Central memory CD8-positive, alpha-beta T cell (primary cell): Measurements from ENCODE around the gene IGSF8.

Experiments
- ATAC-seq: fragments of 150-1000 bp; cut with Tn5 transposase; replicated peaks from 2 replicates; pipeline ENCODE4 v1.10.0; 2022; ENCODE audit warnings: mild to moderate bottlenecking, moderate FRiP score, moderate number of reproducible peaks; ENCODE audit not compliant: poor library complexity, severe bottlenecking; ENCODE audit errors: extremely low read depth
- DNase-seq, 2 donors: peaks; one replicate each; pipeline ENCODE4 v3.0.0; 2021; ENCODE audit warnings: low spot score in 2 of 2
- H3K27ac Mint-ChIP-seq: one replicate; pipeline ENCODE4 v1.8.0; 2022; ENCODE audit warnings: low read depth, mild to moderate bottlenecking, moderate library complexity, mixed read lengths
- H3K27me3 Mint-ChIP-seq: one replicate; pipeline ENCODE4 v1.8.0; 2022; ENCODE audit warnings: mixed read lengths
- H3K36me3 Mint-ChIP-seq: one replicate; pipeline ENCODE4 v1.8.0; 2022; ENCODE audit warnings: mild to moderate bottlenecking, moderate library complexity, mixed read lengths; ENCODE audit not compliant: insufficient read depth
- H3K4me1 Mint-ChIP-seq: one replicate; pipeline ENCODE4 v1.8.0; 2022; ENCODE audit warnings: mixed read lengths
- H3K4me3 Mint-ChIP-seq: one replicate; pipeline ENCODE4 v1.8.0; 2022; ENCODE audit warnings: mild to moderate bottlenecking, moderate library complexity, mixed read lengths
- H3K9me3 Mint-ChIP-seq: one replicate; pipeline ENCODE4 v1.8.0; 2022; ENCODE audit warnings: mixed read lengths

Gene IGSF8

GRCh38 chr1:160096274-160097116 is 1.9 kb downstream of the IGSF8 start:
- ATAC-seq: no peak
- H3K36me3 Mint-ChIP-seq: peaks cover 34% of the 10 kb centered on the region
- H3K27ac Mint-ChIP-seq: peak overlapping the region; percentile 93
- H3K9me3 Mint-ChIP-seq: no peaks in the 10 kb centered on the region
- peaks cover 39% of the 10 kb centered on the region for H3K4me1 Mint-ChIP-seq
- DNase-seq: no peak
- H3K4me3 Mint-ChIP-seq: peak overlapping the region; percentile 85
- no peaks in the 10 kb centered on the region for H3K27me3 Mint-ChIP-seq

GRCh38 chr1:160095382-160096105 is 2.9 kb downstream of the IGSF8 start:
- peaks cover 30% of the 10 kb centered on the region for H3K36me3 Mint-ChIP-seq
- no peak for DNase-seq
- no peaks in the 10 kb centered on the region for H3K27me3 Mint-ChIP-seq
- ATAC-seq: no peak
- peak overlapping the region; percentile 42 for H3K27ac Mint-ChIP-seq
- H3K9me3 Mint-ChIP-seq: no peaks in the 10 kb centered on the region
- peaks cover 36% of the 10 kb centered on the region for H3K4me1 Mint-ChIP-seq
- no peak overlapping the region for H3K4me3 Mint-ChIP-seq

GRCh38 chr1:160094806-160095205 is 3.6 kb downstream of the IGSF8 start:
- H3K27ac Mint-ChIP-seq: no peak overlapping the region
- H3K36me3 Mint-ChIP-seq: peaks cover 30% of the 10 kb centered on the region
- no peak overlapping the region for H3K4me3 Mint-ChIP-seq
- no peak for DNase-seq
- H3K9me3 Mint-ChIP-seq: no peaks in the 10 kb centered on the region
- peaks cover 36% of the 10 kb centered on the region for H3K4me1 Mint-ChIP-seq
- no peak for ATAC-seq
- no peaks in the 10 kb centered on the region for H3K27me3 Mint-ChIP-seq

- Mint-ChIP-seq H3K27me3 (no peaks in the 10 kb centered on the region), H3K4me1 (peaks cover 31% of the 10 kb centered on the region), H3K27ac (no peak overlapping the region), H3K36me3 (peaks cover 30% of the 10 kb centered on the region), H3K4me3 (no peak overlapping the region), H3K9me3 (no peaks in the 10 kb centered on the region)
- ATAC-seq (no peak), DNase-seq (no peak)
These were observed 4.2 kb downstream of the IGSF8 start for GRCh38 chr1:160094291-160094625.

DNA sequence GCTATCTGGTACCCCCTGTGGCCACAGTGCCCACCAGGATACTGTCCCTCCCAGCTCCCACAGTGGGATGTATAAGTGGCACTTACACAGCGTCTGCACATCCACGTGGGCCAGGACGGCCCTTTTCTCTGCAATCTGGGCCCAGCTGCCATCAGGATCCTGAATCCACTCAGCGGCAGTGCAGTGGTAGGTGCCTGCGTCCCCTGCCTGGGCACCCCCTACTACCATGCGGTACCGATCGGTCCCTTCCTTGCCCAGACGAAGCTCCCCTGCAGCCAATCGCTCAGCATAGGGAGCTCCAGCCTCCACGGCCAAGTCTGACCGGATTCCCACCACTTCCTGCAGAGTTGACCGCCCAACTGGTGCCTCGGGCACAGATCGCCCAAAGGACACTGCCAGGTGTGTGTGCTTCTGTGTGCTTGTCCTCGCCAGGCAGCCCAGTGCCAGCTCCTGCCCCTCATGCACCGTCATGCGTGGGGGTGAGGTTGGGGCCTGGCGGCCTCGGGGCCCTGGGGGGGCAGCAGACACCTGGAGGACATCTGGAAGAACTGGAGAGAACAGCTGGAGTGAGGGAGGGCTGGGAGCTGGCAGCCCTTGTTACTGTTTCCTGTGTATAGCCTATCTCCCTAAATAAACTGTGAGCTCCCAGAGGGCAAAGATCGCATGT is 4.7 kb downstream of the IGSF8 start:
- H3K27me3 Mint-ChIP-seq: no peaks in the 10 kb centered on the region
- DNase-seq: no peak
- ATAC-seq: no peak
- no peak overlapping the region for H3K4me3 Mint-ChIP-seq
- H3K9me3 Mint-ChIP-seq: no peaks in the 10 kb centered on the region
- no peak overlapping the region for H3K27ac Mint-ChIP-seq
- H3K36me3 Mint-ChIP-seq: peaks cover 28% of the 10 kb centered on the region
- H3K4me1 Mint-ChIP-seq: peaks cover 30% of the 10 kb centered on the region

DNA sequence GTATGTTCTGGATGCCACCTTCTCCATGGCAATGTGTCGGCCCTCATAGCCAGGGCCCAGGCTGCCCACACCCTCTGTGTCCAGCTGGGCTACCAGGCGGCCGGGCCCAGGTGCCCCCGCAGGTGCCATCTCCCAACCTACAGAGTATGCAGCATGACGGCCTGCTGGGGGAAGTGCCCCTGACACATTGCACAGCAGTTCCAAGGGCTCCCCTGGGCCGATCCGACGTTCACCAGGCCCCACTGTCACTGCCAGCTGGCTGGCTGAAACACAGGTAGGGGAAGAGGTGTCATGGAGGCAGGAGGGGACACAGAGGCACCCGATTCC is 5.4 kb downstream of the IGSF8 start:
- no peak overlapping the region for H3K4me3 Mint-ChIP-seq
- ATAC-seq: no peak
- no peaks in the 10 kb centered on the region for H3K9me3 Mint-ChIP-seq
- peaks cover 30% of the 10 kb centered on the region for H3K4me1 Mint-ChIP-seq
- H3K27me3 Mint-ChIP-seq: no peaks in the 10 kb centered on the region
- H3K27ac Mint-ChIP-seq: no peak overlapping the region
- peaks cover 24% of the 10 kb centered on the region for H3K36me3 Mint-ChIP-seq
- no peak for DNase-seq

DNA sequence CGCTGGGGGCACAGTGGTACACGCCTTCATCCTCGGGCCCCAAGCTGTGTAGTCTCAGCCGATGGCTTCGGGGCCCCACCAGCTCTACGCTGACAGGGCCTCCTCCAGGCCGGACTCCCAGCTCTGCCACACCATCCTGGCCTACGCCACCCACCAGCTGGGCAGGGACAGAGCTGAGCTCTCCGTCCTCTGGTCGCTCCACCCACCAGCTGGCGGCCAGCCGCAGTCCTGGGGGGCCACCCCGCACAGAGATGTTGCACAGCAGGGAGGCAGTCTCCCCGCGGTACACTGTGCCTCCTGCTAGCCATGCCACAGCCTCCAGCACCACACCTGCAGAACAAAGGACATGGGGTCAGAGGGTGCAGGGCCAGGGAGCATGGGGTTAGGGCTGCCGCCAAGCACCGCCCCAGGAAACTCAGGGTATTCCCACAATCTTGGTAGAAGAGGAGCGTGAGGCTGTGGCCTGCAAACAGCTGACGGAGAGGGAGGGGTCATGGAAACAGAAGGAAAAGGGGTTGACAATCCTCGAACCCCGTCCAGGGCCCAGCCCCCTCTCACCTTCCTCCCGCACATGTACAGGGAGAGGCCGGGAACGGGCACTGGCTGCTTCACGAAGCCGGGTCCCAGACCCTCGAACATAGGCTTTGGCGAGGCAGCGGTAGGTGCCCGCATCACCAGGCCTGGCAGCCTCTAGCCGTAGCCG is 5.9 kb downstream of the IGSF8 start:
- DNase-seq (no peak), ATAC-seq (no peak)
- Mint-ChIP-seq H3K27ac (no peak overlapping the region), H3K4me3 (no peak overlapping the region), H3K27me3 (no peaks in the 10 kb centered on the region), H3K36me3 (peaks cover 21% of the 10 kb centered on the region), H3K9me3 (no peaks in the 10 kb centered on the region), H3K4me1 (peaks cover 25% of the 10 kb centered on the region)

DNA sequence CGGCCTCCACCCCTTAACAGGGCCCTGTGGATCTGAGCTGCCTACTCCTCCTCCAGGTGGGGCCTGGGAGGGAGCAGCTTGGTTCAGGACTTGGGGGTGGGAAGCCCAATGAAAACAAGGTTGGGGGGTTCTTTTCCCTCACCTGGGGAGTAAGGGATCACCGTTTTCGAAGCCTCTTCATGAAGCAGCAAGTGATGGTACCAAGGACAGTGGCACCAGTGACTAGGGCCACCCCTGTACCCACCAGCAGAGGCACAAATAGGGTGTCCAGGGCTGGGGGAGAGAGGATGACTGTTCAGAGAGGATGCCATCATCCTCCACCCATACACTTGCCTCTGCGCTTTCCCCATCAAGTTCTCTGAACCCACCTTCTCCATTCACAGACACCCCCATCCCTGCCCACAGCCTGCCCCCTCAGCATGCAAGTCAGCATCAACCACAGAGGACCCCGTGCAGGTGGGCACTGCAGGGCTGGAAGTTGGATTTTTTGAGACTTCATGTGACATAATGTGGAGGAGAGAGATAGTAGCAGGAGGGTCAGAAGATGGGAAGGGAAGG is 6.7 kb downstream of the IGSF8 start:
- H3K27ac Mint-ChIP-seq: no peak overlapping the region
- H3K4me3 Mint-ChIP-seq: no peak overlapping the region
- H3K27me3 Mint-ChIP-seq: no peaks in the 10 kb centered on the region
- peaks cover 20% of the 10 kb centered on the region for H3K36me3 Mint-ChIP-seq
- DNase-seq (no peak), ATAC-seq (no peak)
- H3K4me1 Mint-ChIP-seq: peaks cover 17% of the 10 kb centered on the region
- no peaks in the 10 kb centered on the region for H3K9me3 Mint-ChIP-seq

GRCh38 chr1:160090760-160091159 is 7.7 kb downstream of the IGSF8 start:
- no peaks in the 10 kb centered on the region for H3K27me3 Mint-ChIP-seq
- no peak overlapping the region for H3K4me3 Mint-ChIP-seq
- no peaks in the 10 kb centered on the region for H3K9me3 Mint-ChIP-seq
- H3K27ac Mint-ChIP-seq: no peak overlapping the region
- peaks cover 20% of the 10 kb centered on the region for H3K36me3 Mint-ChIP-seq
- ATAC-seq (no peak), DNase-seq (no peak)
- H3K4me1 Mint-ChIP-seq: peaks cover 10% of the 10 kb centered on the region

- peaks cover 20% of the 10 kb centered on the region for H3K36me3 Mint-ChIP-seq
- no peaks in the 10 kb centered on the region for H3K27me3 Mint-ChIP-seq
- H3K4me1 Mint-ChIP-seq: peaks cover 13% of the 10 kb centered on the region
- no peak overlapping the region for H3K4me3 Mint-ChIP-seq
- DNase-seq: no peak
- ATAC-seq: no peak
- no peak overlapping the region for H3K27ac Mint-ChIP-seq
- H3K9me3 Mint-ChIP-seq: no peaks in the 10 kb centered on the region
These were observed 8.5 kb downstream of the IGSF8 start for GRCh38 chr1:160089883-160090282.

DNA sequence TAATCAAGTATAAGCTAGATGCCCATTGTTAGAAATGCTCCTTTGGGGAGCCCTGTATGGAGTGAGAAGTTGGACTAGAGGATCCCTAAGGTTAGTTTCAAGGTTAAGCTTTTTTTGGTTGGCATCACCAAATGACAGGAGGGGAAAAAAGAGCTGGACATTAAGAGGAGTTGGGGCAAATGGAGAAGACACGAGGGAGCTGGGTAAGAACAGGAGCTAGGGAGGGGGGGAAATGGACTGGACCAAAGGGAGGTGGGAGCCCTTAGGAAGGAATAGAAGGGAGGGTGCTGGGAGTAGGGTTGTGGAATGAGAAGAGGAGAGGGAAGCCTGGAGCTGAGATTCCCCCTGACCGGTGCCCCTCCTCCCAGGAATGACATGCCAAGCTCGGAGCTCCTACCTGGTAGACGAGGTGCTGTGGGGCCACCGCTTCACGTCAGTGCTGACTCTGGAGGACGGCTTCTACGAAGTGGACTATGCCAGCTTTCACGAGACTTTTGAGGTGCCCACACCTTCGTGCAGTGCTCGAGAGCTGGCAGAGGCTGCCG is 11.2 kb downstream of the IGSF8 start:
- no peak for ATAC-seq
- Mint-ChIP-seq H3K36me3 (peaks cover 14% of the 10 kb centered on the region), H3K27me3 (peaks cover 11% of the 10 kb centered on the region), H3K4me1 (peaks cover 18% of the 10 kb centered on the region), H3K27ac (no peak overlapping the region), H3K4me3 (no peak overlapping the region), H3K9me3 (no peaks in the 10 kb centered on the region)
- DNase-seq: no peak

- H3K36me3 Mint-ChIP-seq: peaks cover 11% of the 10 kb centered on the region
- H3K4me1 Mint-ChIP-seq: peaks cover 18% of the 10 kb centered on the region
- DNase-seq: no peak
- peaks cover 18% of the 10 kb centered on the region for H3K27me3 Mint-ChIP-seq
- H3K27ac Mint-ChIP-seq: no peak overlapping the region
- no peaks in the 10 kb centered on the region for H3K9me3 Mint-ChIP-seq
- ATAC-seq: no peak
- no peak overlapping the region for H3K4me3 Mint-ChIP-seq
These were observed 11.9 kb downstream of the IGSF8 start for GRCh38 chr1:160086456-160086892.
